Heart left ventricle (tissue), 16 donors: ENCODE data around the gene ZNF750. TPM values are rescaled to one million over a fixed set of nuclear protein-coding genes. Genes with fewer than 3 reads are reported as not detected.

Experiments
- ATAC-seq, 4 donors: fragments of 200-7000 bp; cut with Tn5 transposase; one replicate each; pipeline ENCODE4 v1.9.1; 2020 to 2022; ENCODE audit warnings: moderate library complexity in 4 of 4, mild to moderate bottlenecking in 3 of 4, moderate number of reproducible peaks in 1 of 4
- DNase-seq, 5 donors: peaks; one replicate each; pipeline ENCODE4 v3.0.0-alpha.2; 2020
- H3K27ac ChIP-seq, 12 donors: fragments of 200-600 bp; sonication (generic) in 4 of 12; one replicate each; pipeline versions ENCODE4 v1.5.0 to v1.8.0; 2016 to 2022; ENCODE audit warnings: mild to moderate bottlenecking in 2 of 12
- H3K27me3 ChIP-seq, 9 donors: fragments of 200-600 bp; sonication (generic) in 2 of 9; one replicate each; pipeline versions ENCODE4 v1.5.1 to v1.8.0; 2016 to 2022; ENCODE audit warnings: mild to moderate bottlenecking in 3 of 9
- H3K36me3 ChIP-seq, 9 donors: fragments of 200-600 bp; sonication (generic) in 2 of 9; one replicate each; pipeline versions ENCODE4 v1.5.0 to v1.8.0; 2018 to 2022; ENCODE audit warnings: mild to moderate bottlenecking in 2 of 9
- H3K4me1 ChIP-seq, 12 donors: fragments of 200-600 bp; sonication (generic) in 4 of 12; one replicate each; pipeline versions ENCODE4 v1.5.0 to v1.8.0; 2016 to 2022; ENCODE audit warnings: mild to moderate bottlenecking in 3 of 12
- H3K4me3 ChIP-seq, 12 donors: fragments of 200-600 bp; sonication (generic) in 4 of 12; one replicate each; pipeline versions ENCODE4 v1.5.0 to v1.8.0; 2017 to 2022; ENCODE audit warnings: mild to moderate bottlenecking in 9 of 12, moderate library complexity in 4 of 12
- H3K9me3 ChIP-seq, 12 donors: fragments of 200-600 bp; sonication (generic) in 4 of 12; one replicate each; pipeline versions ENCODE4 v1.5.0 to v1.8.0; 2016 to 2022; ENCODE audit warnings: mild to moderate bottlenecking in 1 of 12
- CTCF ChIP-seq, 12 donors: fragments of 200-600 bp; sonication (generic) in 4 of 12; IDR thresholded peaks; one replicate each; pipeline versions ENCODE4 v1.5.0 to v1.8.0; 2018 to 2022; ENCODE audit warnings: antibody characterized with exemption in 12 of 12, mild to moderate bottlenecking in 5 of 12
- POLR2A ChIP-seq, 2 donors: fragments of 450-650 bp; IDR thresholded peaks; one replicate each; pipeline ENCODE4 v1.6.1; 2017; ENCODE audit warnings: antibody characterized with exemption in 2 of 2, mild to moderate bottlenecking in 2 of 2, moderate library complexity in 2 of 2
- WGBS, 4 donors: extraction: QIAGEN DNeasy Blood & Tissue Kit in 2 of 4; methylation state at CpG; one replicate each; pipeline versions ENCODE4 v1.1.5 to v1.1.7; 2013 to 2018; 5-methylcytosine and 5-hydroxymethylcytosine counted together
- intact Hi-C, 10 donors: fragments of 100-400 bp; cut with DNase I; formaldehyde crosslinking; loops; one replicate each; pipeline versions ENCODE4 v1.11.1 to v1.14.2; 2022
- polyA plus RNA-seq, 2 donors: library from polyadenylated mRNA; stranded (reverse); fragments of 200-250 nt; gene quantifications; one replicate each; pipeline ENCODE4 v1.2.3, GENCODE V29; 2013
- total RNA-seq, 9 donors: library from RNA; depleted of rRNA in 2 of 9; stranded (reverse); fragments of >200 nt in 2 of 9; fragmentation: NEBNext Ultra II Directional in 3 of 9; extraction: Animal tissue kit (Norgen Biotek cat#: 25700) in 3 of 9; gene quantifications; one replicate each; pipeline versions ENCODE4 v1.1.0 to v1.2.4, GENCODE V29; 2016 to 2023
- donor health status: ischemic (EF 13 %, LVEDD 7.1; RV severe dilation, severe dysfunction).
- donor health status: healthy with polysubstance abuse.
- donor health status: DM: no; HTN: yes; CAD: no.
- donor health status: DM: no; HTN: no; CAD: no.
- donor health status: ischemic (EF 25% LVEDD 6.9; RV normal size, moderate dysfunction).
- donor health status: ischemic (EF 25% LVEDD 5.7; RV mildly dilated, moderate dysfunction).
- donor health status: healthy.
- donor health status: DM: yes; HTN: yes; CAD: no.
- donor health status: ischemic (EF 35%, LVEDD 5.7; RV mildly dilated, moderate dysfunction).
- donor health status: nonischemic (EF 11% LVEDD 7.7; RV severe dilation, severe dysfunction).
- donor health status: DM: yes; HTN: yes; CAD: no.
- donor health status: PGD.
- donor health status: ischemic (EF 29% LVEDD 5.4; RV normal size, mild dysfunction).
- donor health status: nonischemic (EF 23%, LVEDD 6.1; RV moderate dilation, normal function).

ZNF750 gene
- total and polyA plus RNA-seq, 11 donors: 0.08 to 0.38 (median 0.24) TPM; not detected in 7

GRCh38 chr17:82828875-82829487 is 10.8 kb downstream of the ZNF750 start:
- intact Hi-C loops: no loop called here
- Histone ChIP-seq H3K4me3 (no peak overlapping the region), H3K9me3 (no peaks in the 10 kb centered on the region), H3K27ac (no peak overlapping the region), H3K4me1 (peaks cover 0 to 15% (median 5%) of the 10 kb centered on the region in 12 donors), H3K36me3 (peaks cover 0 to 15% (median 5%) of the 10 kb centered on the region in 9 donors), H3K27me3 (no peaks in the 10 kb centered on the region)
- no peak for TF ChIP-seq POLR2A (IDR thresholded peaks at IDR 0.05)
- TF ChIP-seq CTCF (IDR thresholded peaks at IDR 0.05): no peak
- peak in 1 of 5 donors; percentile 8 for DNase-seq
- 96 to 98% (median 97%) methylated on average over 26 of the region's 26 CpGs for WGBS, 4 donors
- ATAC-seq: no peak

GRCh38 chr17:82826956-82827355 is 12.9 kb downstream of the ZNF750 start:
- ATAC-seq (no peak), DNase-seq (peak in 1 of 5 donors; percentile 3)
- intact Hi-C loops: no loop called here
- no peaks in the 10 kb centered on the region for H3K27me3 ChIP-seq
- peaks cover 0 to 8% (median 0%) of the 10 kb centered on the region in 9 donors for H3K36me3 ChIP-seq
- H3K4me1 ChIP-seq: peaks cover 0 to 15% (median 5%) of the 10 kb centered on the region in 12 donors
- H3K27ac ChIP-seq: no peak overlapping the region
- 81 to 90% (median 87%) methylated on average over 7 of the region's 7 CpGs for WGBS, 4 donors
- no peak for TF ChIP-seq CTCF (IDR thresholded peaks at IDR 0.05)
- no peak for TF ChIP-seq POLR2A (IDR thresholded peaks at IDR 0.05)
- no peak overlapping the region for H3K4me3 ChIP-seq
- H3K9me3 ChIP-seq: no peaks in the 10 kb centered on the region

- DNase-seq (no peak), ATAC-seq (no peak)
- TF ChIP-seq POLR2A (IDR thresholded peaks at IDR 0.05) (no peak), CTCF (IDR thresholded peaks at IDR 0.05) (no peak)
Measured at GRCh38 chr17:82826211-82826610, 13.6 kb downstream of the ZNF750 start.

GRCh38 chr17:82825540-82826124 is 14.2 kb downstream of the ZNF750 start:
- intact Hi-C loops: no loop called here
- Histone ChIP-seq H3K27me3 (no peaks in the 10 kb centered on the region), H3K4me1 (peaks cover 0 to 13% (median 5%) of the 10 kb centered on the region in 12 donors), H3K9me3 (peaks cover 0 to 6% (median 0%) of the 10 kb centered on the region in 12 donors), H3K4me3 (no peak overlapping the region), H3K27ac (no peak overlapping the region), H3K36me3 (peaks cover 0 to 12% (median 0%) of the 10 kb centered on the region in 9 donors)
- DNase-seq: peak in 1 of 5 donors; percentile 46
- TF ChIP-seq POLR2A (IDR thresholded peaks at IDR 0.05) (no peak), CTCF (IDR thresholded peaks at IDR 0.05) (no peak)
- no peak for ATAC-seq
- WGBS, 4 donors: 97 to 98% (median 98%) methylated on average over 8 of the region's 8 CpGs

More at GRCh38 chr17:82826211-82826610, 13.6 kb downstream of the ZNF750 start:
- peaks cover 0 to 15% (median 5%) of the 10 kb centered on the region in 12 donors for H3K4me1 ChIP-seq
- H3K27ac ChIP-seq: no peak overlapping the region
- peaks cover 0 to under 1% (median 0%) of the 10 kb centered on the region in 12 donors for H3K9me3 ChIP-seq
- H3K27me3 ChIP-seq: no peaks in the 10 kb centered on the region
- no peak overlapping the region for H3K4me3 ChIP-seq
- H3K36me3 ChIP-seq: peaks cover 0 to 8% (median 0%) of the 10 kb centered on the region in 9 donors
- intact Hi-C loops: no loop called here
